ENCODE measurements around the gene NKD1.

The NKD1 gene

GRCh38 chr16:50645563-50646220 lies 97.5 kb downstream of the NKD1 start:
- DNase-seq (ENCODE audit: low read depth, low spot score) = no peak

GRCh38 chr16:50646345-50646744 lies 98.1 kb downstream of the NKD1 start:
- DNase-seq (ENCODE audit: low read depth, low spot score) = no peak

DNA sequence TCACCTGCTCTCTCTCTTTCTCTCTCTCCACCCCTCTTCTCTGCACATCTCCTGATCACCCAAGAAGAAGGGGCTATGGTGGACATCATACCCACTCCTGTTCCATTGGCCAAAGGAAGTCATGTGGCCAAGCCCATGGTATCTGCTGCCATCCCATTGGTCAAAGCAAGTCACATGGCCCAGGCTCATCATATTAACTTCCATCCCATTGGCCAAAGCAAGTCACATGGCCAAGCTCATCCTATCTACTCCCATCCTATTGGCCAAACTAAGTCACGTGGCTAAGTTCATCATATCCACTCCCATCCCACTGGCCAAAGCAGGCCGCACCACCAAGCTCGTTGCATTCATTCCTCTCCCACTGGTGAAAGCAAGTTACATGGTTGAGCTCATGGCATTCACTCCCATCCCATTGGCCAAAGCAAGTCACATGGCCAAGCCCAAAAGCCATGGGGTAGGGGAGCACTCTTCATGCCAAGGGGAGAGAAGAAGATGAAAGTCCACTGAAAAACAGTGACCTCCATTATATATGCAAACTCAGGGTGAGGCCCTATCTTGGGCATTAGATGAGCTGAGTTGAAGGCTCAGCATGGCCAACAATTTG lies 103.7 kb downstream of the NKD1 start:
- DNase-seq (ENCODE audit: low read depth, low spot score) = no peak

DNA sequence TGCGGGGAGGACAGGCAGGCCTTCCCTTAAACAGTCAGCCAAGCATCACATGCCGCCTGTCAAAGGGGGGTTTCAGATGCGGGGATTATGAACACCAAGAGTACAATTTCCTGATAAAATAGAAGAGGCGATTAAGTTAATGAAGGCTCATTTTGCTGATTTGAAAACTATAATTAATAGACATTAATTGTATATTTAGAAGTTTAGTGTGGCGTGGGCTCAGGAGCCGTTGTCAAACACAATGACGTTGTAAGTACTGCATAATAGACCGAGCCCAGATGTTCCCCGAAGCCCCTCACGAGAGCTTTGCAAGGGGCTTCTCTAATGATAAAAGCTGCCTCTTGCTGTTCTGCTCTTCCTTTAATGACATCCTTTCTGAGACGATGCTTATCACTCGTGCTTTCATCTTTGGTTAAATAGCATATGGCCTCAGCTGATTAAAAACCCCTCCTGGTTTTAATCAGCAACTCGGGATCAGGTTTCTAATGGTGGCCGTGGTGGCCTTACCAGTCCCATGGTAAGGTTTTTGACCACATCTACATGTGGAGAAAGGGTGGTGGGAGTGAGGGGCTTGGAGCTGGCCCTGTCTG lies 104.7 kb downstream of the NKD1 start:
- DNase-seq (ENCODE audit: low read depth, low spot score) = no peak

- DNase-seq (ENCODE audit: low read depth, low spot score) = no peak
Measured at GRCh38 chr16:50653633-50654519, 105.7 kb downstream of the NKD1 start.

DNA sequence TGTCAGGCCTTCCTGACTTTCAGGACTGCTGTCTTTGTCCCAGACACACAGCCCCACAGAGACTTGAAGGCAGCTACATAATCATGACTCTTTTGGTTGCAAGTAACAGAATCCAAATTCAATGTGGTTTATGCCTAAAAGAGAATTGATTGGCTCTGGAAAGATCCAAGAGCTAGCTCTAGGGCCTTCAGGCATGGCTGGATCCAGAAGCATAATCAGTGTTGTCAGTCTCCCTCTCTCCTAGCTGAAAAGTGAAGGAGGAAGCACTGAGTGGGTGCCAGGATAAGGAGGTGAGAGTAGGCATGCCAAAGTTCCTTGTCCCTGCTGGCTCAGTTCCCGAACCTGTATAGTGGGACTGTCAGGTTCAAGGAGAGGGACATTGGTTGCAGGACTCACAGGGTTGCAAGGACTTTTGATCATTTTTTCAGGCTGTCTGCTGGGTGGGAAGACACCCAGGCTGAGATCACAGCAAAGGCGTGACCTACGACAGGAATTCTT lies 107.4 kb downstream of the NKD1 start:
- no peak for DNase-seq (ENCODE audit: low read depth, low spot score)

DNA sequence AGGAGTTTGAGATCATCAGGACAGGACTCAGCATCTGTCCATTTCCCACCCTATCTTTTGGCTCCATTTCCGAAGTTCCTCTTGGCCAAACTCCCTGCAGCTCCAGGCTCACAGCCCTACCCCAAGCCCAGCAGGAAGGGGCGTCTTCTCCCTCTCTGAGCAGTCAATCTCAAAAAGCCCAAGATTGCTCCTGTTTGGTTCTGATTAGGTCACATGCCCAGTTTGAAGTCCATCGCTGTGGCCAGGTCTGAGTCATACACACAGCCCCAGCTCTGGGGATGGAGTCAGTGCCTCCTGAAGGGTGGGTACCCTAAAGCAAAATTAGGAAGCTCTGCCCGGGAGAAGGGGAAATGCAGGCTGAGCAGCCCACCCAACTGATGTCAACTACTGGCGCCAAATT lies 109.0 kb downstream of the NKD1 start:
- no peak for DNase-seq (ENCODE audit: low read depth, low spot score)

DNA sequence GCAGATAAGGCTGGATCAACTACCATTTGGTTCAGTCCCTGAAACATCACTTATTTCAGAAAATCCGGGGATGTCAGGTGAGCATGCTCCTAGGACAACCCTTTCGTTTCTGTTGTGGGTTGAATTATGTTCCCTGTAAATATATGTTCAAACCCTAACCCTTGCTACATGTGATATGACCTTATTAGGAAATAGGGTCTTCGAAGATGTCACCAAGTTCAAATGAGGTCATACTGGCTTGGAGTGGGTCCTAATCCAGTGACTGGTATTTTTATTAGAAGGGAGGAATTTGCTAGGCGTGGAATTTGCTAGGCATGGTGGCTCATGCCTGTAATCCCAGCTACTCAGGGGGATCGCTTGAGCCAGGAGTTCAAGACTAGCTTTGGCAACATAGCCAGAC lies 111.6 kb downstream of the NKD1 start:
- no peak for DNase-seq (ENCODE audit: low read depth, low spot score)

DNA sequence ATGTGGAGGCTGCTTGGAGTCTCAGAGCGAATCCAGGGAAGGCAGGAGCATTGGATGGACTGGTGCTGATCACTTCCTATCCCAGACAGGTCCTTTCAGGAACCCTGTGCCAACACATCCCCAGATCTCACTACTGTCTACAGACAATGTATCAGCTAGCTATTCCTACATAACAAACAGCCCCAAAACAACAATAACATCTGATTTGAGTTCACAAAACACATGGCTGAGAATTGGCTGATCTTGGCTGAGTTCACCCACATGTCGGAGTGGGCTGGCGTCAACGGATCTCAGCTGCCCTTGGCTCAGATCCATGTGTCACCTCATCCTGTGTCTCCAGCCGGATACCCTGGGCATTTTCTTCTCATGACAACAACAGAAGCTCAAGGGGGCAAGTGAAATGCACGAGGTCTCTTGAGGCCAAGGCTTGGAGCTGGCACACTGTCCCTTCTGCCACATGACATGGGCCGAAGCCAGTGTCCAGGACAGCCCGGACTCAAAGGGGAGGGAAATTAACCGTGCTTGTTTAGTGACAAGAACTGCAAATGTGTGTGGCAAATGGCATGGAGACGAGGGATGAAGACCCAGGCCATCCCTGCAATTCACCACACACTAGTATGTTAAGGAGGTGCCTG lies 114.2 kb downstream of the NKD1 start:
- DNase-seq (ENCODE audit: low read depth, low spot score) = no peak

DNA sequence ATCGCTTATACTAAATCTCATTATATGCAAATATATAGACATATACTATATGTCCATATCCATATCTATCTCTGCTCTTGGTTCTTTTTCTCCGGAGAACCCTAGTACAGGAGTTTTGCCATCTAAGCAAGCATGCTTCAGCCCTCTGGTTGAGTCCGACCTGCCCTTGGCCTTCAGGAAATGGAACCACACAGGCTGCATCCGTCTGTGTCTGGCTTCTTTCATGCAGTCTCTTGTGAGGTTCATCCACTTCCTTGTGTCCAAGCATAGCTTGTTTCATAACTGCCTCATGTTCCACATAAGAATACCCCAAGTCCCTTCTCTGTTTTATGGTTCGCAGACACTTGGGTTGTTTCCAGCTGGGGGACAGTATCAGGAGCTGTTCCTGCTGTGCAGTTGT lies 116.1 kb downstream of the NKD1 start:
- DNase-seq (ENCODE audit: low read depth, low spot score) = no peak

DNA sequence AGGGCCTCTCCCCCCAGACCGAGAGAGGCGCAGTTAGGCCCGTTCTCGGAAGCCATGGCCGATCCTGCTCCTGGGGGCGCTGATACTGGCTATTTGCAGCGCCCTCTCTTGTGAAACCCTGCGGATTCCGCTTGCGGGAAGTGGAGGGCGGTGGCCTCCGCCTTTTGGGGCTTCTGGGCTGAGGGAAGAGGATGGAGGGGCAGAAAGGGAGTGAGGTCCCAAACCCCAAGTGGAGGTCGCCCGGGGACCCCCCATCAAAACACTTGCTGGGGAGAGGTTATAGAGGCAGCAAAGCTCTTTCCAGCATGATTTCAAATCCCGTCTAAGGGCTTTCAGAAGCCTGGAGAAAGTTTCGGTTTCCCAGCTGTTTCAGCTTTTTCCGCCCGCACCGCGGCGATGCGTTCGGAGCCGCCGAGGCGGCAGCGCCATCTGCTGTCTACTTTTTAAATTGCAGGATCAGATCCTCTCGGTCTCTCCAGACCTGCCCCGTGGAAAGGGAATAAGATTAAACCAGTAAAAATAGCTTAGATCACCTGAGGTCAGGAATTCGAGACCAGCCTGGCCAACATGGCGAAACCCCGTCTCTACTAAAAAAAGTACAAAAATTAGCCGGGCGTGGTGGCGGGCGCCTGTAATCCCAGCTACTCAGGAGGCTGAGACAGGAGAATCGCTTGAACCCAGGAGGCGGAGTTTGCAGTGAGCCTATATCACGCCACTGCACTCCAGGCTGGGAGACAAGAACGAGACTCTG lies 117.1 kb downstream of the NKD1 start:
- DNase-seq (ENCODE audit: low read depth, low spot score) = peak; percentile 87

GRCh38 chr16:50666658-50667496 lies 118.7 kb downstream of the NKD1 start:
- DNase-seq (ENCODE audit: low read depth, low spot score) = no peak

- DNase-seq (ENCODE audit: low read depth, low spot score) = no peak
Measured at GRCh38 chr16:50667497-50668367, 119.5 kb downstream of the NKD1 start.

- DNase-seq (ENCODE audit: low read depth, low spot score) = peak; percentile 72
Measured at GRCh38 chr16:50668368-50669008, 120.3 kb downstream of the NKD1 start.

DNA sequence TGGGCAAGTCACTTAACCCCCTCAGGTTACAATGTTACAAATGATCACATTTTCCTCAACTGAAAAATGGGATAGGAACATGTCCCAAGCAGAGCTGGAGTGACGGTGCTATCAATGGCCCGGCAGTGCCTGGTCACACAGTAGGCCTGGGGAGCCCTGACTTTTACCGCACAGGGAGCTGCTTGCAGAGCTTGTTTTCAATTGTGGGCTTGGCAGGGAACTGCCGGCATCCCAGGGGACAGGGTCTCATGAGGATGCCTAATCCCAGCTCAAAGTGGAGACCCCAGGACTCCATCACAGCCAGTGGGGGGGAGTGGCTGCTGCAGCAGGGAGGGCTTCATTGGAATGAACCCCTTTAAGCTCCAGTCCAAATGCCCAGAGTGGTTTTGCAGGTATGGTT lies 121.5 kb downstream of the NKD1 start:
- DNase-seq (ENCODE audit: low read depth, low spot score) = no peak

- DNase-seq (ENCODE audit: low read depth, low spot score) = no peak
Measured at GRCh38 chr16:50670476-50670875, 122.3 kb downstream of the NKD1 start.

DNA sequence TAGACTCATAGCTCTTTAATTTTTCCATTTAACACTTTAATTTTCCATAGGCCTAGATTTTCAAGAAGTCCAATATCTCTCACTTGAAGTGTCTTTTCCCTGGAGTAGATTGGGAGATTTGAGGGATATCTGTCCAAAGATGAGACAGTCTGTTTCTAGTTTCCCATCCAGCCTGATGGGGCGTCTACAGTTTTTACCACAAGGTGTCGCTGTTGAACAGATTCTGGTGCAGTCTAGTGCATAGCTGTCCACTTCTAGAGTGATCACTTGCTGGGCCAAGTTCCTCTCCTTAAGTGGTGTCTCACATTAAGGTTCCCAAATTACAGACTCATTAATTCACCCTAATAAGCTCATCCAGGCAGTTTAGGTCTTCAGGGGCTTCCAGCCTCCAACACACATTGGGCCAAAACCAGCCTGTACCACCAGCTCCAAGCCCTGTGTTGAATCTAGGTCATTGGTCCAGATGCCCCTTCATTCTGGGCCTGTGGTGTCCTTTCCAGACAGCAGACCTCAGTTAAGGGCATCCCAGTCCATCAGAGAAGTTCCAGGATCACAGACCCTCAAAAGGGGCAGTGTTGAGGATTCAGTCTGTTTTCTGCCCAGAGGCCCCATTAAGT lies 123.6 kb downstream of the NKD1 start:
- peak; percentile 49 for DNase-seq (ENCODE audit: low read depth, low spot score)
